Measurements from ENCODE around the gene RNPEPL1.

RNPEPL1 gene

GRCh38 chr2:240576436-240577205 lies 8.3 kb downstream of the RNPEPL1 start:
- DNase-seq (ENCODE audit: low read depth, low spot score): no peak

- no peak for DNase-seq (ENCODE audit: low read depth, low spot score)
These were observed 9.2 kb downstream of the RNPEPL1 start for GRCh38 chr2:240577281-240578109.

- no peak for DNase-seq (ENCODE audit: low read depth, low spot score)
These were observed 9.8 kb downstream of the RNPEPL1 start for GRCh38 chr2:240578110-240578450.

GRCh38 chr2:240578488-240578887 lies 10.2 kb downstream of the RNPEPL1 start:
- DNase-seq (ENCODE audit: low read depth, low spot score): no peak

GRCh38 chr2:240579071-240579762 lies 10.9 kb downstream of the RNPEPL1 start:
- DNase-seq (ENCODE audit: low read depth, low spot score): no peak

GRCh38 chr2:240579771-240580614 lies 11.7 kb downstream of the RNPEPL1 start:
- DNase-seq (ENCODE audit: low read depth, low spot score): peak; percentile 52

GRCh38 chr2:240581811-240582210 lies 13.5 kb downstream of the RNPEPL1 start:
- peak; percentile 60 for DNase-seq (ENCODE audit: low read depth, low spot score)

GRCh38 chr2:240582781-240583180 lies 14.5 kb downstream of the RNPEPL1 start:
- DNase-seq (ENCODE audit: low read depth, low spot score): no peak

GRCh38 chr2:240583774-240584173 lies 15.5 kb downstream of the RNPEPL1 start:
- no peak for DNase-seq (ENCODE audit: low read depth, low spot score)

GRCh38 chr2:240584486-240585031 lies 16.3 kb downstream of the RNPEPL1 start:
- DNase-seq (ENCODE audit: low read depth, low spot score): peak; percentile 84

GRCh38 chr2:240585101-240585500 lies 16.8 kb downstream of the RNPEPL1 start:
- DNase-seq (ENCODE audit: low read depth, low spot score): no peak

- DNase-seq (ENCODE audit: low read depth, low spot score): no peak
These were observed 17.5 kb downstream of the RNPEPL1 start for GRCh38 chr2:240585681-240586197.

- peak; percentile 97 for DNase-seq (ENCODE audit: low read depth, low spot score)
These were observed 18.1 kb downstream of the RNPEPL1 start, which contains the start of gene CAPN10 for GRCh38 chr2:240586198-240586918. Gene CAPN10 (plus strand): TSS chr2:240586734. CDS start chr2:240586912, 178 bp downstream.

- peak; percentile 46 for DNase-seq (ENCODE audit: low read depth, low spot score)
These were observed 18.9 kb downstream of the RNPEPL1 start for GRCh38 chr2:240586919-240587800.

- DNase-seq (ENCODE audit: low read depth, low spot score): no peak
These were observed 19.8 kb downstream of the RNPEPL1 start for GRCh38 chr2:240588006-240588655.

- DNase-seq (ENCODE audit: low read depth, low spot score): no peak
These were observed 20.4 kb downstream of the RNPEPL1 start for GRCh38 chr2:240588669-240589068.

GRCh38 chr2:240589375-240589774 lies 21.1 kb downstream of the RNPEPL1 start:
- no peak for DNase-seq (ENCODE audit: low read depth, low spot score)

GRCh38 chr2:240589850-240590525 lies 21.7 kb downstream of the RNPEPL1 start:
- DNase-seq (ENCODE audit: low read depth, low spot score): no peak
